HG03575 (cell line): ENCODE results near the gene TMEM11.
A peak's percentile ranks its signal among the peaks of the same experiment; 100 is the strongest.

Experiments
- ATAC-seq: cut with Tn5 transposase; IDR thresholded peaks from one replicate; pipeline ENCODE4 v1.9.1; 2021; ENCODE audit not compliant: unreplicated experiment, insufficient number of reproducible peaks, low FRiP score; ENCODE audit errors: extremely low read depth

TMEM11 gene

DNA sequence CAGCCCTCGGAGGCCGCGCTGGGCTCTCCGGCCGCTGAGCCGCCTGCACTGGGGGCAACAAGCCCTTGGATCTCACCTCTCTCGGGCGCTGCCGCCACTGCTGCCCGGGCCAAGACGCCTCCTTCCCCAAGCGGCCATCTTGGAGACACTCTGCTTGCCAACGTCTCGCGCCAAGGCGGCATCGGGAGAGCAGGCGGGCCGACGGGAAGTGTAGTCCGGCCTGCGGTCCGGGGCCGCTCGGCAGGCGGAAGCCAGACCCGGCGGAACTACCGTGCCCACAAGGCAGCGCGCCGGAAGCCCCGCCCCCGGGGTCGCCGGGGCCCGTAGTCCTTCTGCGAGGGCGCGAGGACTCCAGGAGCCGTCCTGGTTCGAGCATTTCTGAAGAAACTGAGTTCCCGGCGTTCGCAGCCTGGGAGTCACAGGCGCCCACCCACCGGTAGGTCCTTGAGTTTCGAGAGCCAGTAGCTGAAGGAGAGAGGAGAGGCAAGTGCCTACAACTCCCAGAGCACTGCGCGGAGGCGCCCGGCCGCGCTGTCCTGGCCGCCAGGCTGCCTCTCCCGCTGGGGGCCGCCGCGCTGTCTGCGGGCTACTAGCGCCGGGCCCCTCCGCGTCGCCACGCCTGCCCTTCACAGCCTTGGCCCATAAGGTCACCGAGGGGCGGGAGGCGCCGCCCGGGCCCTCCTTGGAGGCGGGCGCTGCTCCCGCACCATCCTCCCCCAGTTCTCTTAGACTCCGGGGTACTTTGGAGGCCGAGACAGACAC is at the start of gene TMEM11:
TMEM11 (minus strand) TSS at position 147 of the 762 bp plus-strand sequence; CDS start at position 138, 9 bp downstream.
- ATAC-seq, result peak; percentile 69

DNA sequence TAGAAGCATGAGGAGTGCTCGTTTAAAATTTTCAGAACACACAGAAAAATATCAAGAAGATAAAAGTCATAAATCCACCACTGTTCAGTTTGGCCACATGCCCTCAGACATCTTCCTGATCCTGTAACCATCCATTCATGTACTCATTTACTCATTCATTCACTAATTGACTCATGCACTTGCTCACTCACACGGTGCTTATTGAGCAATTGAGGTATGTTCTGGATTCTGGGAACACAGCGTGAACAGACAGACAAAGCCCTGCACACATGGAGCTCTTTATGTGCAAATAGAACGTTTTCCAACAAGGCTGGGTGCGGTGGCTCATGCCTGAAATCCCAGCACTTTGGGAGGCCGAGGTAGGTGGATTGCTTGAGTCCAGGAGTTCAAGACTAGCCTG is 49.4 kb upstream of the TMEM11 start:
- no peak for ATAC-seq

DNA sequence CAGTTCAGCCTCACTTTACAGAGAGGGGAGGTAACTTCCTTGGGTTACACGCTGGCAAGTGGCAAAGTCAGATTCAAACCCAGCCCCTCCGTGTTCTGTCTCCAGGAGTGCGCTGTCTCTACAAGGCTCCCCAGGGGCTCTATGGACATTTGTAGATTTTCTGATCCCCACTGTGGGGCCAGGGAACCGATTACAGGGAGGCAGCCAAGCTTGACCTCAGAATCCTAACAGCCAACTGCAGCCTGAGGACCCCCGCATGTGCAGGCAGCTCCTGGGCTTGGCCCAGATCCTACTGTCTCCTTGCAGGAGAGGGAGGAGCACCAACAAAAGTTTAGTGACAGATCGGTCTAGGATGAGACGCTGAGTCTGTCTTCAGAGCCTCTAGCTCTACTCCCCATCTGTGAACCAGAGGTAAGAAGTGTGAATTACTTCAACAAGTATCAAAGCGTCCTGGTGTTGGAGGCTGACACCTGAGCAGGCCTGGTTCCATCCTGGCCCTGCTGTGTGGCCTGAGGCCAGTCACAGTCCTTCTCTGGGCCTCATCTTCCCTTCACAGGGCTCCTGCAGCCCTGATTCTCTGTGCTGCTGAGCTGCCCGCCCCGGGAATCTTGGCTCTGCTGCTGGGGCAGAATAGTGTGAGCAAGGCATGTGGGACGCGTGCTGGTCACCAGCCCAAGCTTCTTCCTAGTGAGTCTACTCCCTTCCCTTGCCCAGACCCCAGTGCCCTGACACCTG is 48.5 kb upstream of the TMEM11 start:
- ATAC-seq, result no peak

DNA sequence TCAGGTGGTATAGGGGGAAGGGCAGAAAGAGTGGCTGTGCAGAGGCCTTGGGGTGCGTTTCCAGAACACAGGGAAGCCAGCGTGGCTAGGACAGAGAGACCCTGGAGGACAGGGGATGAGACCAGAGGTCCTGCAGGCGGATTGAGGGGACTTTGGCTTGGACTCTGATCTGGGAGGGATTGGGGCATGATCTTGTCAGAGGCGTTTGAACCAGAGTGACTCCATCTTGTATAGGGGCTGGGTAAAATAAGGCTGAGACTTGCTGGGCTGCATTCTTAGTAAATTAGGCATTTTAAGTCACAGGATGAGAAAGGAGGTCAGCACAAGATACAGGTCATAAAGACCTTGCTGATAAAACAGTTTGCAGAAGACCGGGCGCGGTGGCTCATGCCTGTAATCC is 44.6 kb upstream of the TMEM11 start:
- no peak for ATAC-seq

GRCh38 chr17:21253646-21254441 is 39.9 kb upstream of the TMEM11 start:
- no peak for ATAC-seq

DNA sequence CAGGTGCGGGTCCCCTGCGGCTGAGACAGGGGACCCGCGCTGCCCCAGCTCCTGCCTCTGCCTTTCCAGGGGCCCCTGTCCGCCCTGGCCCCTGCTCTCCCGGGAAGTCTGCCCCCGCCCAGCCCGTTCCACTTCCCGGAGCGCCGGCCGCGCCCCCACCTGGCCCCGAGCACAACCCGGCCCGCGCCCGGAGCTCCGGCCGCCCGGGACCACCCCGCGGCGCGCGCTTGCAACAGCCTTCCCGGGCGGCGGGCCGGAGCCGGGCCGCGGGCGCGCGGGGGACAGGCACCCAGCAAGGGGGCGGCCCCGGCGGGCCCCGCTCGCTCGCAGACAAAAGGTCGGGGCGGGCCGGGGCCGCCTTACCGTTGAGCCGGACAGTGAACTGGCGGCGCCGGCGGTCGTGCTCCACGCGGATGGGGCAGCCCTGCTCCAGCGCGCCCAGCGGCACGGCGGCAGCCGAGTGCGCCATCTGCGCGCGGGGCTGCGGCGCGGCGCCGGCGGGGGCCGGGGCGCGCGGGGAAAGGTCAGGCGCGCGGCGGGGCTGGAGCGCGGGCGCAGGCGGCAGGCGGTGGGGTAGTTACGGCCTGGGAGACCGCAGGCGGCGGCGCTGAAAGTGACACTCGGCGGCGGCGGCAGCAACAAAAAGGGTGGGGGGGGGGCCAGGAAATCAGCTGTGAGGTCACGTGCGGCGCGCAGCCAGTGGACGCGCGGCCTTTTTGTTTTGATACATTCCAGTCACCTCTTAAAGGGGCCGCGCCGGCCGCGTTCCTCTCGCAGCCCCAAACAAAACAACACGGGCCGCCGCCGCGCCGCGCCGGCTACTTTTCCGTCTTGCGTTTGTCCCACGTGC is 39.1 kb upstream of the TMEM11 start, which contains the start of gene NATD1:
NATD1 (minus strand) TSS at position 615 of the 850 bp plus-strand sequence; CDS start at position 469, 146 bp downstream.
- ATAC-seq, result no peak

GRCh38 chr17:21252289-21252795 is 38.4 kb upstream of the TMEM11 start:
- ATAC-seq, result no peak

DNA sequence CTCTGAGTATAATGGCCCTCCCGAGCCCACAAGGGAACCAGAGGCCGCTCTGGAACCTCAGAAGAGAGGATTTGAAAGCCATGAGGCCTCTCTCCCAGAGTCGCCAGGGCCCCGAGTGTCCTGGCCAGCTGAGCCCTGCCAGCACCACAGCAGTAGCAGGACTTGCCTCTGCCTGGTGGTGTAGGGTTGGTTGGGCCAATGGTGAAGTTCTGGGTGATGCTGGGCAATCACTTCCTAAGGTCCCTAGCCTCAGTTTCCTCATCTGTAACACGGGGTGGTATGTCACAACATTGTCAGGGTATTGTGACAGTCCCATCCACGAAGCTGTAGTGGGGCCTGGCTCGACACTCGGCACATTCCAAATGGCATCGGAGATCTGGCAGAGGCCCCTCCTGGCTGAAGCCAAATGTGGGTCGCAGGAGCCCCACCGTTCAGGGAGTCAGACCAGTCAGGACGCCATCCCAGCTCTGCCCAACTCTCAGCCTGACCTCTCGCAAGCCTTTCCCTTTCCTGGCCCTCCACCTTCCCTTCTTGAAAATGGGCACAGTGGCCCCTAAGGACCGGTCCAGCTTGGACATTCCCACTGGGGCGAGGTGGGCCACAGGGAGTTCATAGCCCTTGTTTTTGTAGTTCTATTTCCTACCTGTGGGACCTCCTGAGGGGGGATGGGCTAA is 37.5 kb upstream of the TMEM11 start:
- no peak for ATAC-seq

DNA sequence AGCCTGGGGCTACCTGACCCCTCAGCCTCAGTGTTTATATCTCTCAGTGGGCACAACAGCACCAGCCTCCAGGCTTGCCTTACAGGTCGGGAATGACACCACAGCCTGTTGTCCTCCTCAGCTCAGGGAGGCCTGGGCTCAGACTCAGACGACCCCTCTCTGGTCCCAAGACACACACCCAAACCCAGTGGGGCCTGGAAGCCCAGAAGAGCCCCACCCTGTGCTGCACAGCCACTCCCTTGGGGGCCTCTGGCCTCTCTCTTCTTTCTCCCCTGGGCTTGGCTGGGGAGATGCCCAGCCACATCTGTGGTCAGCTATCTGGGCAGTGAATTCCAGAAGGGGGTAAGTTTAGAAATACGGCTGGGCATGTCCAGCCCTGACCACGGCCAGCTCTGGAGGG is 36.9 kb upstream of the TMEM11 start:
- no peak for ATAC-seq

DNA sequence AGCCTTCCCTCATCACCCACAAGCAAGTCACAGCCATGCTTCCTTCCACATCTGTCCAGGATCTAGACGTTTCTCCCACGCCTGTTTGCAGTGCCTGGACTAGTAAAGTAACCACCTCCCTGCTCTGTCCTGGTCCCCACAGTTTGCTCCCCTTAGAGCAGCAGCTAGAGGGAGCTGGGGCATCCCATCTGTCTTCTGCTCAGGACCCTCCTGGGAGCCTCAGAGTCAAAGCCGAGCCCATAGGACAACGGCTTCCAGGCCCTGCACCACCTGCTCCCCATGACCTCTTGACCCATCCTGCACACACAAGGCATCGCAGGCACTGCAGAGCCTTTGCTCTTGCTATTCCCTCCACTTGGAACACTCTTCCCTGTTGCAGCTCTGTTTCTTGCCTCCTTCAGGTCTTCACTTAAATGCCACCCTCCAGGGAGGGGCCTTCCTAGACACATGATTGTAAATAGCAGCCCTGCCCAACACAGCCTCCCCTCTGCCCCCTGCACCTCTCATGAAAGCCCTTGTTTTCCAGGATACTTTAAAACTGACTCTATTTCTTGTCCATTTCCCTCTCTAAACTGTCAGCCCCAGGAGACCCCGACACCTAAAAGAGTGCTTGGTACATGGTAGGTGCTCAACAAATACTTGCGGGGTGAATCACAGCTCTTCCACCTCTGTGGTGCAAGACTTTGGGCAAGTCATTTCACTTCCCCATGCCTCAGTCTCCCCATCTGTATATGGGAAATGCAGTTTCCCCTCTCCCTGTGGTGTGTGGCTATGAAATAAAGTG is 36.2 kb upstream of the TMEM11 start:
- no peak for ATAC-seq

DNA sequence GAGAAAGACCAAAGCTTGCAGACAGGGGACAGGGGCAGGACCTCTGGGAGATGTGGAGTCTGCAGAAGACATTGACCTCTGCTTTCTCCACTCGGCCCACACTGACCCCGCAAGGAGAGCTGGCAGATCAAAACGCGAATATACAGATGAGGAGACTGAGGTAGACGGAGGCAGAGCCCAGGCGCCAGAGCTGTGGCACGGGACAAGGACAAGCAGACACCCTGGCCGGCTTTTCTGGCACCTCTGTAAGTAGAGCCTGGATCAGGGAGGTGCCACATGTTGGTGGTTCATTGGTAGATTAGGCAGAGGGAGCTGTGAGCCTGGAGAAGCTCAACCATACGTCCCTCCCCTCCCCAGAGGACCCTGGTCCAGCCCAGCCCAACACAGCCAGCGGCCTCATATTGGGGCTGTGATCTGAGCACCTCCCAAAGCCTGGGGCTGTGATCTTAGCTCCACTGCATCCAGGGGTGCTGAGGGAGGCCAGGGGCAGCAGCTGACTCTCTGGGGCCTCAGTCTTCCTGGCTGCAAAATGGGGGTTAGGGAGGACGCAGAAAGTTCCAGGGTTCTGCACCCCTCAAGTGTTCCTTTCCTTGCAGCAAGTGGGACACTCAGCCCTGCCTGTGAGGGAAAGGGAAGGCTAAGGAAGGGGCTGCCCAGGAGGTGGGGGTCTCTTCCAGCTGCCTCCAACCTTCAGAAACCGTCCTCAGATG is 35.3 kb upstream of the TMEM11 start:
- no peak for ATAC-seq

DNA sequence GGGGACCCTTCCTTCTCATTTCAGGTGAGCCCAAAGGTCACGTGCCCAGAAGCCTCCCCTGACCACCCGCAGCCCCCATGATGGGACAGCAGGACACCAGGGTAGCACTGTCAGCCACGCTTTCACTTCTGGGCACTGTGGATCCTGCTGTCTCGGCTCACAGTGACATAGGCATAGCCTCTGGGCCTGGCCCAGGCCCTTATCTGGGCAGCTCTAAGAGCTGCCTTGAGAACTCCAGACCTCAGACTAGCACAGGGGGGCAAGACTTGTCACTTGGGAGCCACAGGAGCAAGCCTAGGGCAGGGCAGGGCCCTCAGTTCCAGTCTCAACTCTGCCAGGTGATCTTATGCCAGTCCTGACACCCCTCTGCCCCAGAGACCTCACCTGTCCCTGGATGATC is 34.5 kb upstream of the TMEM11 start:
- no peak for ATAC-seq

DNA sequence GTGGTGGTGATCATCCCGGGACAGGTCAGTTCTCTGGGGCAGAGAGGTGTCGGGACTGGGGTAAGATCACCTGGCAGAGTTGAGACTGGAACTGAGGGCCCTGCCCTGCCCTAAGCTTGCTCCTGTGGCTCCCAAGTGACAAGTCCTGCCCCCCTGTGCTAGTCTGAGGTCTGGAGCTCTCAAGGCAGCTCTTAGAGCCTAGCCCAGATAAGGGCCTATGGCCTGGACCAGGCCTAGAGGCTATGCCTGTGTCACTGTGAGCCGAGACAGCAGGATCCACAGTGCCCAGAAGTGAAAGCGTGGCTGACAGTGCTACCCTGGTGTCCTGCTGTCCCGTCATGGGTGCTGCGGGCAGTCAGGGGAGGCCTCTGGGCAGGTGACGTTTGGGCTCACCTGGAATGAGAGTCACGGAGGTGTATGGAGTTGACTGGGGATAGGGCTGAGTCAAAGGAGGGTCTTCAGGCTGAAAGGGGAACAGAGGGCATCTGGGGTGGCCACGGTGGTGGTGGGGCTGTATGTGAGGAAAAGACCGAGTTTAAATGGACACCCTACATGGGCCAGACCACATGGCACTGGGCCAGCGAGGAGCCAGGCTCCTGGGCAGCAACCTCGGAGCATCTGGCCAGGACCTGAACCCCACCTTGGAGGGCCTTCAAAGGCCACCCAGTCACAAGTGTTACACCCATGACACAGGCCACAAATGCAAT is 33.7 kb upstream of the TMEM11 start:
- no peak for ATAC-seq

DNA sequence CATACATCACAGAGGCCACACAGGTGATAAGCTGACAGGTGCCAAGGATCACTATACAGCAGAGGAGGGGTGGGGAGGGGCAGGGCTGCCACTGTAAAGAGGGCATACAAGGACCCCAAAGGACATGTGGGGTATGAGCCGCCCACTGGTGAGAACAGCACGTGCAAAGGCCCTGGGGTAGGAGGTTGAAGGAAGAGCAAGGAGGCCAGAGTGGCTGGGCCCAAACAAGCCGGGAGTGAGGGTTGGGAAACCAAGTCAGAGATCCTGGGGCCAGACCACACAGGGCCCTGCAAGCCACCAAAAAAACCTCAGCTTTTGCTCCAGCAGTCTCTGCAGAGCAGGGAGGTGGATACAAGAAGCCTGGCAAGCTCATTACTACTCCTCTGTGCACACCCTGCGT is 32.7 kb upstream of the TMEM11 start:
- no peak for ATAC-seq

- ATAC-seq, result no peak
These were observed 31.7 kb upstream of the TMEM11 start for GRCh38 chr17:21245639-21246084.
